GM19397 (cell line): Measurements from ENCODE around the gene SCN1B.
"Not testable (repeated sequence)": the region's sequence is repeated elsewhere in the genome, so short reads cannot be mapped to it uniquely, and the experiment has no call there.

Experiments
- ATAC-seq: cut with Tn5 transposase; IDR thresholded peaks from one replicate; pipeline ENCODE4 v1.9.1; 2021; ENCODE audit warnings: mild to moderate bottlenecking, moderate library complexity; ENCODE audit not compliant: unreplicated experiment

SCN1B gene

DNA sequence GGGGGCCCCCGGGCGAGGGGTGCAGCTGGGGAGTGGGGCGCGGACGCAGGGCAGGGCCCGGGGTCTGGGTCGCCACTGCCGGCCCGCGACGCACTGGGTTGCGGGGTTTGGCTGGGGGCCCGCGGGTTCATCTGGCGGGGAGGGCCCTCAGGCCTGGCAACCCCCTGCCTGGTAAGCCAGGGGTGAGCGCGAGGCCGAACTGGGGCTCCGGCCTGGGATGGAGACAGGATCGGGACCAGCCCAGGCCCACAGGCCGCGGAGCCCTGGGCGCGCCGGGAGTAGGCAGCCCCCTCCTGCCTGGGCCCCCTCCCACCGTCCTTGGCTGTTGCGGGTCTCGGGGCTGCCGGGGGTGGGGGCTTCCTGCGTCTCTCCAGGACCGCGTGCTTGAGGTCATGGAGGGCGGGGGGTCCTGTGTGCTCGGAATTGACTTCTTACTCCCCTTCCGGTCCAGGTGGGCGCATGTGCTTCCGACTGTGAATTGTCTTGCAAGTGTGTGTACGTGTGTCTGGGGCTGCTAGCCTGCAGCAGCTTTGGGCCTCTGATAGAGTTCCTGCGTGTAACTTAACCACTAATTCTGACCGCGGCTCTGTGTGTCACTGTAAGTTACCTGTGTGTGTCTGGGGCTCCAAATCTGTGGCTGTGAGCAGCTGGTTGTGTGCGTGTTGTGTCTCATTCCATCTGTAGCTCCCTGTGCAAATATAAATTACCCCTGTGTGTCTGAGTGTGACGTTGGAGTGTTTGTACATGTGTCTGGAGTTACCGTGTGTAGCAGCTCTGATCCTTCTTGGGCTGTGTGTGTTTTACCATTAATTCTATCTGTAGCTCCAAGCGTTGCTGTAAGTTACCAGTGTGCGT lies 29.4 kb upstream of the SCN1B start:
- ATAC-seq: peak; percentile 22

DNA sequence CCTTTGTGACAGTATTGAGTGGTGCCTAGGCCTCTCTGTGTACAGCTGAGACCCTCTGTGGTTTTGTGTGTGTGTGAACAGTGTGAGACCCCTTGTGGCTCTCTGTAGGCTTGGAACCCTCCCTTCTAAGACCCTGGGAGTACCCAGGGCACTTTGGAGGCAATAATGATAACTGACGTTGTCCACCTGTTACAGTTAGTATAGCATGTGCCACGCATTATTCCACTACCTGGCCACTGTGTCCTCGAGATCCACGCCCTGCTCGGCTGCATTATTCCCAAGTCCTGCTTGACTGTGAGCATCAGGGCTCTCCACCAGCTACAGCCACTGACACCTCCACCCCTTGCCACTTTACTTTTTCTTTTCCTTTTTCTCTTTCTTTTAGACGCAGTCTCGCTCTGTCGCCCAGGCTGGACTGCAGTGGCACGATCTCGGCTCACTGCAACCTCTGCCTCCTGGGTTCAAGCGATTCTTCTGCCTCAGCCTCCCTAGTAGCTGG lies 28.2 kb upstream of the SCN1B start:
- ATAC-seq: no peak

DNA sequence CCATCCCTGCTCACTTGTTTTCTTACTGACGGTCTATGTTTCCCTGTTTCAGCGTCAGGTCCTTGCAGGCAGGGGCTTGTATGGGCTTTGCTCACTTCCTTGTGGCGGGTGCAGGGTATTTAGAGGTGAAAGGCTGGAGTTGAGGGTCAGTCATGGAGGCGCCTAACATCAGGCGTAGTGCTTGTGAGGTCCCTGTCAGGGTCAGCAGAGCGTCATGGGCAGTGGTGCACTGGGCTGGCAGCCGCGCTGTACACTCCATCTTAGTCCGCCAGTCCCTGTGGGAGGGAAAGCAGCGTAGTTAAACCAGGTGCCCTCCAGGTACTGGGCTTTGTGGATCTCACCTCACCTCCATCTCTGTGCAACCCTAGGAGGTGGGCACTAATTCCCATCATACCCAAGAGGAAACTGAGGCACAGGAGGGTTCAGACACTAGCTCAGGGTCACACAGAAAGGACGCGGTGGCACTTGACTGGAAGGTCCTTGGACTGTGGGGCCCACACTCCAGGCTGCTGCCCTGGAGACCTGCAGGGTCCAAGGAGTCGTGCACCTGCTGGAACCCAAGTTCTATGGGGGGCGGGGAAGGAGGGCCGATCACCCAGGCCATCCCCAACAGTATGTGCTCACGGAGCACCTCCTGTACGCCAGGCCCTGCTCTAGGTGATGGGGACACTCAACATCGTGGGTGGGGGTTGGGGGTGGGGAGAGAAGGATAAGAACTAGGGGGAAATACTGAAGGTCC lies 25.6 kb upstream of the SCN1B start:
- ATAC-seq: no peak

DNA sequence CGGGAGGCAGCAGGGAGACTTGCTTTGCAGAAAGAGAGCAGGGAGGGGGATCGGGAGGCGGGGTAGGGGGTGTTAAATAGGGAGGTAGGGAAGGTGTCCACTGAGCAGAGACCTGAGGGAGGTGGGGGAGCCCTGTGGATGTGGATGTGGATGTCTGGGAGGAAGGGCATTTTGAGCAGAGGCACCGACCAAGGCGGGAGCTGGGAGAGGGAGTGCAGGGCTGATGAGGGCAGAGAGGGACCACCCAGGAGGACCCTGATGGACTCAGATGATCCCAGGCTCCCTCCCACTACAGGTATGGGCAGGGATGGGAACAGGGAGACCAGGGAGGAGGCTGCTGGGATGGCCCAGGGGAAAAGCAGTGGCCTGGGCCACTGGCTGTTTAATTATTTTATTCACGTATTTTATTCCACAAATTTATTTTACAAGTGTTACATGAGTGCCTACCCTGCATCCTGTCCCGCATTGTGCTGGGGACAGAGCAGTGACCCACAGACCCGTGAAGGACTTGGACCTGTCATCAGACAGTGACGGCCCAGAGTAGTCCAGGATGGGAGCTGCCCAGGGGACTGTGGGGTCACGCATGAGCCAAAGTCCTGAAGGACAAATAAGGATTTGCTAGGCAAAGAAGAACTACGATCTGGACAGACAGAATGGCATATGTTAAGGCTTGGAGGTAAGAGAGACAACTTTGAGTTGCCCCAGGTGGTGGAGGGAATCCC lies 24.9 kb upstream of the SCN1B start:
- ATAC-seq: no peak

DNA sequence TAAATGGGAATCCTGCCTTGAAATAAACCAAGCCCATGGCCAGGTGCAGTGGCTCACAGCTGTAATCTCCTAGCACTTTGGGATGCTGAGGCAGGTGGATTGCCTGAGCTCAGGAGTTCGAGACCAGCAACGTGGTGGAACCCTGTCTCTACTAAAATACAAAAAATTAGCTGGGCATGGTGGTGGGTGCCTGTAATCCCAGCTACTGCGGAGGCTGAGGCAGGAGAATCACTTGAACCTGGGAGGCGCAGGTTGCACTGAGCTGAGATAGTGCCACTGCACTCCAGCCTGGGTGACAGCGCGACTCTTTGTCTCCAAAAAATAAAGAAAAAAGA lies 24.3 kb upstream of the SCN1B start:
- not testable (repeated sequence) for ATAC-seq

DNA sequence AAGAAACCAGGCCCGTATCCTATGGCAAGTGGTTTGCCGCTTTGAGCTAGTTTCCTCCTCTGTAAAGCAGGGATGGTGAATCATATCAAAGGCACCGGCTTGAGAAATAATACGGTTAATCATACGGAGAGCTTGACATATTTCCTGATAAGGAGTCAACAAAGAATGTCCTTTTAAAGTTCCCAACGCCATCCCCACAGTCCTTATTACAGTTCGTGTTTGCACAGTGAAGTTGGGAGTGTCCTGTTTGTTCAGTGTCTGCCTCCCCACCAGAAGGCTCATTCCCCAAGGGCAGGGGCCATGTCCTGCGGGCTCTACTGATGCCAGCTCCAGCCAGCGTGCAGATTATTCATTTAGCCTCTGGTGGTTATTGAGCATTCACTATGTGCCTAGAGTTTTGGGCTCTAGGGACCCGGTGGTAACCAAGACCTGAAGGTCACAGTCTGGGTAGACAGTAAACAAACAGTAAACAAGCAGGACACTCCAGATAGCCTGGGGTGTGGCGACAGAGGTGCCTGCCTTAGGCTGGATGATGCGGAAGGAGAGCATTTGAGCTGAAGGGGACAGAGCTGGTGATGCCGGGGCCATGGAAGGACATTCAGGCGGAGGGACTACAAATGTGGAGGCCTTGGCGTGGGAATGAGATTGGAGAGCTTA lies 23.8 kb upstream of the SCN1B start:
- ATAC-seq: no peak

DNA sequence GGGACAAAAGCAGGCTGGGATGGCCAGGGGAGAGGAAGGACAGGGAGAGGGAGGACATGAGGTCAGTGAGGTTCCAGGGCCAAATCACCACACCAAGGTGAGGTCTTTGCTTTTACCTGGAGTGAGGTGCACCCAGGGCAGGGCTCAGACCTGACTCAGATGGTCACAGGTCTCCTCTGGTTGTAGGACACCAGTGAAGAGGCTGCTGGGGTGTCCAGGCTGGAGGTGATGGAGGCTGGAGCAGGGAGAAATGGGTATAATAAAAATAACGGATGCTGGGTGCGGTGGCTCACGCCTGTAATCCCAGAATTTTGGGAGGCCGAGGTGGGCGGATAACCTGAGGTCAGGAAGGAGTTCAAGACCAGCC lies 23.3 kb upstream of the SCN1B start:
- ATAC-seq: no peak

DNA sequence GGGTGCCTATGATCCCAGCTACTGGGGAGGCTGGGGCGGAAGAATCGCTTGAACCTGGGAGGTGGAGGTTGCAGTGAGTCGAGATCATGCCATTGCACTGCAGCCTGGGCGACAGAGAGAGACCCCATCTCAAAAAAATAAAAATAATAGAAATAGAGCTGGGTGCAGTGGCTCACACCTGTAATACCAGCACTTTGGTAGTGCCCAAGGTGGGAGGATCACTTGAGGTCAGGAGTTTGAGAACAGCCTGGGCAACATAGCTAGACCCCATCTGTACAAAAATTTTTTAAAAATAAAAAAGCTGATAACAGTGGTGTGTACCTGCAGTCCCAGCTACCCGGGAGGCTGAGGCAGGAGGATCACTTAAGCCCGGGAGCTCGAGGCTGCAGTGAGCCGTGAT lies 22.8 kb upstream of the SCN1B start:
- ATAC-seq: not testable (repeated sequence)

DNA sequence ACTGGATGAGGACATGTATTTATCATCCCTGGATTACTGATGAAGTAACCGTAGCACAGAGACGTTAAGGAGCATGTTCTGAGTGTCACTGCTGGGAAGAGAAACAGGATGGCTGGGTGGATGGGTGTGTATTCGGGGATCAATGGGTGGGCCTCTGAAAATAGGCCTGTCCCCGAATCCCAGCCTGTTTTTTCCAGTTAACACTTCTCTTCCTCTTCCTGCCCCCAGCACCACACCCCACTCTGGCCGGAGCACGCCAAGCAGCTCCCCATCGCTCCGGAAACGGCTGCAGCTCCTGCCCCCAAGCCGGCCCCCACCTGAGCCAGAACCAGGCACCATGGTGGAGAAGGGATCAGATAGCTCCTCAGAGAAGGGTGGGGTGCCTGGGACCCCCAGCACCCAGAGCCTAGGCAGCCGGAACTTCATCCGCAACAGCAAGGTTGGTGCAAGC lies 21.4 kb upstream of the SCN1B start:
- no peak for ATAC-seq

DNA sequence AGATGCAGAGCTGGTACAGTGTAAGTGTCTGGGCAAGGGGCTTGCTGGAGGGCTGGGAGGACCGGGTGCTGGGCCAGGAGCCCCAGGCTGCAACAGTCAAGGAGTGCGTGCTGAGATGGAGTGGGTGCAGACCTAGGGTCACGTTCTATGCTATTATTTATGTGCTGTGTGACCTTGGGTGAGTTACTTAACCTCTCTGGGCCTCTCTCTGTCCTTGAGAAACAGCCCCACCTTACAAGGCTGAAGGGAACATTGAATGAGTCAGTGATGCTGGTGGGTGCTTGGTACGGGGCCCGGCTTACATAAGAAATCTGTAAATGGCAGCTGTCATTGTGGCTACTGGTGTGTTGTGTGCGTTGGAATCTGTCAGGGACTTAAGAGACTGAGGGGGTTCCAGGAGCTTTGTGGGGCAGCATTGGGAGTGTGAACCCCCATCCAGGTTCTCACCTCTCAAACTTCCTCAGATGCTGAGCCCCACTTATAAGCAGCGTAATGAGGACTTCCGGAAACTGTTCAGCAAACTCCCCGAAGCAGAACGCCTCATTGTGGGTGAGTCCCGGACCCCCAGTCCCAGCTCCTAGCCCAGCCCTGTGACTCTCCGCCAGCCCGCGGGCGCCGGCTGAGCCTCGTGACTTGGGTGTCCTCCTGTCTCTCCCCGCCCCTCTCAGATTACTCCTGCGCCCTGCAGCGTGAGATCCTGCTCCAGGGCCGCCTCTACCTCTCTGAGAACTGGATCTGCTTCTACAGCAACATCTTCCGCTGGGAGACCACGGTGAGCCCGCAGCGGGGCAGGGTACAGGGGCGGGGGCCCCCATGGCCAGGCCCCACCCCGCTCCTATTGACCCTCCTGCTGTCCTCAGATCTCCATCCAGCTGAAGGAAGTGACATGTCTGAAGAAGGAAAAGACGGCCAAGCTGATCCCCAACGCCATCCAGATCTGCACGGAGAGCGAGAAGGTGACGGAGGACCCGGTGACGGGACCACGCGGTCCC lies 20.6 kb upstream of the SCN1B start:
- no peak for ATAC-seq

DNA sequence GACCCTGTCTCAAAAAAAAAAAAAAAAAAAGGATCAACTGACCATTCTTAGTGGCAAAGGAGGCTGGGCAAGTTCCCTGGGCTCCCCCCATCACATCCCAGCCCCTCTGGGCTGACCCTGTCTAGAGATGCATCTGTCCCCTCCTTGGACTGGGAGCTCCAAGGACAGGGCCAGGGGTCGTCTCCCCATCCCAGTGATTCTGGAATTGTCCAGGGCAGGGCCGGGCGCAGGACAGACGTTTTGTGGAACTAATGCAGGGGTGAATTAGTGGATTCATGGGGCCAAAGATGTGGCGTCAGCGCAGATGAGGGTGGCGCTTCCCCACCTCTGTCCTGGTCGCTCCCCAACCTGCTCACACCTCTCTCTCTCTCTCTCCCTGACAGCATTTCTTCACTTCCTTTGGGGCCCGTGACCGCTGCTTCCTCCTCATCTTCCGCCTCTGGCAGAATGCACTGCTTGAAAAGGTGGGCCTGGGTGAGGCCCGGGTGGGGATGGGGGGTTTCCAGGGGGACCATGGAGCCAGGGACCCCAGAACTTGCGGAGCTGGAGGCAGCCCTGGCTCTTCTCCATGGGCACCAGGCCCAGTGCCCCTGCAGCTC lies 19.1 kb upstream of the SCN1B start:
- no peak for ATAC-seq

DNA sequence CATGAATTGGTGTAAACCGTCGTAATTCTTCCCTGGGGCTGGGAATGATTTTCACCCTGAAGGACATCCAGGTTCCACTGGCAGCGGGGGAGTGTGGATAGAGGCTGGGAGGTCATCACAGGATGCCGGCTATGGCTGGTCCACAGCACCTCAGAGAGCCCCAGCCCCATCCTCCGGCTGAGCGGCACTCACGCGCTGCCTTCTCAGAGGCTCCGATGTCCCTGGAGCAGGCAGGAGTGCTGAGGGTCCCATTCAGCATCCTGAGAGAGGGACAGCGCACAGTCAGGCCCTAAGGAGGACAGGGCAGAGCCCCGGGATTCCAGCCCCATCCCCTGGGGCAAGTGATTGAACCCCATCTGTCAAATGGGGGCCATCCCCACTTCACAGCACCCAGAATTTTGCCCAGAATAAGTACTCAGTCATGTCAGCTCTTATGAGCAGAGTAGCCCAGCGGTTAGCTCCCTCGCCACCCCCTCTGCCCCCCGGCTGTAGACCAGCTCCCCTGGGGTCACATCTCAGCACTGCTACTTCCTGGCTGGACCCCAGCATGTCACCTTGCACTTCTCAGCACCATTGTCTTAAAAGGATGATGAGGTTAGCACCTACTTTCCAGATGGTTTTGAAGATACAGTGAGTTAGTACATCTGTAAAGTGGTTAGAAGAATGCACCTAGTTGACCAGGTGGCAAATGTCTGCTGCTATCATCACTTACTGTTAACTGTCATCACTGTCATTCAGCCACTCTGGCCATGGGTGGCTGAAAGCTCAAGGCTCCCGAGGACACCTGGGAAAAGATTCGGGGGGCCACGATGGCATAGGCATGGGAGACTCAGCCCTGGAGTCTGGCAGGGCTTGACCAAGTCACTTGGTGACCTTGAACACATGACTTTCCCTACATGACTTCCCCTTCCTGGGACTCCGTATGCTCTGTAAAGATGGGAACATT lies 18.3 kb upstream of the SCN1B start:
- ATAC-seq: no peak

DNA sequence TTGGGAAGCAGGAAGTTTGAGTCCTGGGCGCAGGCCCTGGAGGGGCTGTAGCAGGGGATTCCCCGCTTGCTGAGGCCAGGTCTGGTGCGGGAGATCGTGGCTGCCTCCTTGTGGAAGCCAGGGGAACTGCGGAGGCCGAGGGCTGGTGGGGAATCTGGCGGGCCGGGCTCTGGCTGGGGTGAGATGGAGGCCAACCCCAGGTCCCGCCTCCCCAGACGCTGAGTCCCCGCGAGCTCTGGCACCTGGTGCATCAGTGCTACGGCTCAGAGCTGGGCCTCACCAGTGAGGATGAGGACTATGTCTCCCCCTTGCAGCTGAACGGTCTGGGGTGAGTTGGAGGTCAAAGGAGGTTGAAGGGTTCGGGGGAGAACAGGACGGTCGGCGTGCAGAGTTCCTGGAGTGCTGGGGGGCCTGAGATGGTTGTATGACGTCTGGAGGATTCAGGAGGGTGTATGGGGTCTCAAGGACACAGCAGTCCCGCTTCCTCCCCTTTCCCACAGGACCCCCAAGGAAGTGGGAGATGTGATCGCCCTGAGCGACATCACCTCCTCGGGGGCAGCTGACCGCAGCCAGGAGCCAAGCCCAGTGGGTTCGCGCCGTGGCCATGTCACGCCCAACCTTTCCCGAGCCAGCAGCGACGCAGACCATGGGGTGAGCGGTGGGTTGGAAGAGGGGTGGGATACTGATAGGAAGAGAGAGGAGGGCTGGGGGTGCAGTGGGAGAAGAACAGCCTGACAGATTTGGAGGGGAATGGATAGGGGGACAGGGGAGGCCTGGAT lies 17.0 kb upstream of the SCN1B start:
- peak; percentile 65 for ATAC-seq

DNA sequence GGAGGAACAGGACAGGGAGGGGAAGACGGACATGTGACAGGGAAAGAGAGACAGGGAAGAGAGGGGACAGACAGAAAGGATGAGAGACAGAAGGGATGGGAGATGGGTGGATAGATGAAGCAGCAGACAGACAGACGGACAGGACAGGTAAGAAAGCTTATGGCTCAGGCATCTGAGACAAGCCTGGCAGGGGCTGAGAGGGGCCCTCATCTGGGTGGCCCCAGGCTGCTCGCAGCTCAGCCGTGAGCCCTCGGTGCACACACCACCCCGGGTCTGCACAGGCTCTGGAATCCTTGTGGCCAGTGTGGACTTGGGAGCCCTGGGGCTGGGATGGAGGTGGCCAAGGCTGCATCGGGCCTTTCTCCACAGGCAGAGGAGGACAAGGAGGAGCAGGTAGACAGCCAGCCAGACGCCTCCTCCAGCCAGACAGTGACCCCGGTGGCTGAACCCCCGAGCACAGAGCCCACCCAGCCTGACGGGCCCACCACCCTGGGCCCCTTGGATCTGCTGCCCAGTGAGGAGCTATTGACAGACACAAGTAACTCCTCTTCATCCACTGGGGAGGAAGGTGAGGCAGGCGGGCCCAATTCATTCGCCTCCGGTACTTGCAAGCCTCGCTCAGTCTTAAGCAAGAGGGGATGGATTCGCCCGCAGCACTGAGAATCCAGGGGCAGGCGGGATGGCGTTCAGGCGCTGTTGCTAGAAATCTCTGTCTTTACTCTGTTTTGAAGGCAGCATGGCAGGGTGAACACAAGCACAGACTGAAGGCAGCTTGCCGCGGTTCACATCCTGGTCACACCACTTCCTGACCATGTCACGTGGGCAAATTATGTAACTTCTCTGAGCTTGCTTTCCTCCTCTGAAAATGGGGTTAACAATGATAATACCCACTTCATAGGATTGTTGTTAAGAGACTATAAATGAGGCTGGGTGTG lies 16.2 kb upstream of the SCN1B start:
- no peak for ATAC-seq

DNA sequence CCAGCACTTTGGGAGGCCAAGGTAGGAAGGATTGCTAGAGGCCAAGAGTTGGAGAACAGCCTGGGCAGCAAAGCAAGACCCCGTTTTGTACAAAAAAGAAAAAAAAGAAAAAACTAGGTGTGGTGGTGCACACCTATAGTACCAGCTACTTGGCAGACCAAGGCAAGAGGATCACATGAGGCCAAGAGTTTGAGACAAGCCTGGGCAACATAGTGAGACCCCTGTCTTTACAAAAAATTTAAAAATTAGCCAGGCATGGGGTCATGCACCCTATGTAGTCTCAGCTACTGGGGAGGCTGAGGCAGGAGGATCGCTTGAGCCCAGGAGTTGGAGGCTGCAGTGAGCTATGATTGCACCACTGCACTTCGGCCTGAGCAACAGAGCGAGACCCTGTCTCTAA lies 15.5 kb upstream of the SCN1B start:
- ATAC-seq: not testable (repeated sequence)

DNA sequence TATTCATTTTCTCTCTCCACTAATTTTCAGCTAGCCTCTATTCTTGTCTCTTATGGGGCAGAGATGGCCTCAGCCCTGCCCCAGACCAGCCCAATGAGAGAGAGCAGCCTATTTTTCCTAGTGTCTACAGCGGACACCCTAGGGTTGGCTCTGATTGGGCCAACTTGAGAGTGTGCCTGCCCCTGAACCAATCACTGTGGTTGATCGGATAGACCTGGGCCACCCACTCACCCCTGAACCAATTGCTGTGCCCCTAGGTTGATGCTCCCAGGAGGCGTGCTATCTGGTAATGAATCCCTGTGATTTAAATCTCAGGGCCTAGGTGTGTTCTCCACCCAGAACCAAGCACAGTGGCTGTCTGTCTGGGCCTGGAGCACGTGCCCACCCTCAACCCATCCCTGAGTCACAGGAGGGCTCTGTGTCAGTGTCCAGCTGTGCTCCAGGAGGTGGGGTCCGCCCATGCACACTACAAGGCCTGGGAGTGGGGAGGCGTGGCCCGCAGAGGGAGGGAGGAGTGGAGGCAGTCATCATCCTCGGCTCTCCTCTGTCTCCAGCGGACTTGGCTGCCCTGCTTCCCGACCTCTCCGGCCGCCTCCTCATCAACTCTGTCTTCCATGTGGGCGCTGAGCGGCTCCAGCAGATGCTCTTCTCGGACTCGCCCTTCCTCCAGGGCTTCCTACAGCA lies 14.9 kb upstream of the SCN1B start:
- no peak for ATAC-seq
